GM23338 (cell line): ENCODE measurements around the gene FBXW7. TPM values are rescaled to one million over a fixed set of nuclear protein-coding genes. Genes with fewer than 3 reads are reported as not detected.

ENCODE experiments used
- ATAC-seq: fragments of 200-7000 bp; cut with Tn5 transposase; 3 replicates; pipeline ENCODE4 v1.9.1; 2020
- DNase-seq: peaks from one replicate; pipeline ENCODE4 v3.0.0-alpha.2; 2015; ENCODE audit warnings: low spot score
- H2AFZ ChIP-seq: fragments of 200-600 bp; sonication (generic); 2 replicates; pipeline ENCODE4 v1.8.0; 2016; ENCODE audit warnings: antibody characterized with exemption, mild to moderate bottlenecking, moderate library complexity
- H3F3A ChIP-seq: fragments of 200-600 bp; sonication (generic); replicated peaks from 2 replicates; pipeline ENCODE4 v1.8.0; 2017; ENCODE audit warnings: antibody characterized with exemption, mixed run types, low read depth
- H3K27ac ChIP-seq: fragments of 200-600 bp; sonication (generic); 2 replicates; pipeline ENCODE4 v1.6.1; 2016; ENCODE audit warnings: low read depth
- H3K27me3 ChIP-seq: fragments of 200-600 bp; sonication (generic); 2 replicates; pipeline ENCODE4 v1.8.0; 2016; ENCODE audit warnings: mild to moderate bottlenecking, mixed run types, moderate library complexity; ENCODE audit not compliant: insufficient read depth
- H3K36me3 ChIP-seq: fragments of 200-600 bp; sonication (generic); 2 replicates; pipeline ENCODE4 v1.8.0; 2016; ENCODE audit warnings: mild to moderate bottlenecking; ENCODE audit not compliant: insufficient read depth
- H3K4me1 ChIP-seq: fragments of 200-600 bp; sonication (generic); 2 replicates; pipeline ENCODE4 v1.8.0; 2016; ENCODE audit warnings: mild to moderate bottlenecking, moderate library complexity; ENCODE audit not compliant: insufficient read depth
- H3K4me2 ChIP-seq: fragments of 200-600 bp; sonication (generic); 2 replicates; pipeline ENCODE4 v1.7.1; 2017; ENCODE audit warnings: mixed run types
- H3K4me3 ChIP-seq: fragments of 200-600 bp; sonication (generic); 2 replicates; pipeline ENCODE4 v1.6.1; 2016; ENCODE audit warnings: mixed run types
- H3K79me2 ChIP-seq: fragments of 200-600 bp; sonication (generic); replicated peaks from 2 replicates; pipeline ENCODE4 v1.8.0; 2017; ENCODE audit warnings: mild to moderate bottlenecking; ENCODE audit not compliant: insufficient read depth
- H3K9me2 ChIP-seq: fragments of 200-600 bp; sonication (generic); 2 replicates; pipeline ENCODE4 v1.8.0; 2017; ENCODE audit not compliant: insufficient read depth
- H4K20me1 ChIP-seq: fragments of 200-600 bp; sonication (generic); replicated peaks from 2 replicates; pipeline ENCODE4 v1.8.0; 2017; ENCODE audit warnings: mild to moderate bottlenecking; ENCODE audit not compliant: insufficient read depth
- H3K27ac Mint-ChIP-seq: 2 replicates; pipeline ENCODE4 v1.8.0; 2020; ENCODE audit warnings: inconsistent platforms, mild to moderate bottlenecking, moderate library complexity, mixed read lengths
- H3K27me3 Mint-ChIP-seq: 3 replicates; pipeline ENCODE4 v1.8.0; 2022; ENCODE audit warnings: low read depth, mild to moderate bottlenecking, moderate library complexity, mixed read lengths, inconsistent platforms; ENCODE audit not compliant: insufficient read depth, poor library complexity
- H3K36me3 Mint-ChIP-seq: 3 replicates; pipeline ENCODE4 v1.8.0; 2021; ENCODE audit warnings: low read depth, mild to moderate bottlenecking, inconsistent platforms, moderate library complexity, mixed read lengths
- H3K4me1 Mint-ChIP-seq: 3 replicates; pipeline ENCODE4 v1.8.0; 2020; ENCODE audit warnings: mild to moderate bottlenecking, inconsistent platforms, mixed read lengths
- H3K4me3 Mint-ChIP-seq: 3 replicates; pipeline ENCODE4 v1.8.0; 2021; ENCODE audit warnings: moderate library complexity, mild to moderate bottlenecking, inconsistent platforms, mixed read lengths
- H3K9me3 Mint-ChIP-seq: 3 replicates; pipeline ENCODE4 v1.8.0; 2020; ENCODE audit warnings: moderate library complexity, mild to moderate bottlenecking, inconsistent platforms, mixed read lengths
- CREB1 ChIP-seq: fragments of 250-450 bp; sonication (Bioruptor Pico); IDR thresholded peaks from 2 replicates; pipeline ENCODE4 v1.5.0; 2020; ENCODE audit warnings: low read depth, mild to moderate bottlenecking, moderate library complexity
- EZH2 ChIP-seq: fragments of 200-600 bp; sonication (generic); IDR thresholded peaks from one replicate; pipeline ENCODE4 v1.8.0; 2017; ENCODE audit warnings: antibody characterized with exemption, mild to moderate bottlenecking, low read depth; ENCODE audit not compliant: unreplicated experiment
- EZH2phosphoT487 ChIP-seq: fragments of 200-600 bp; sonication (generic); IDR thresholded peaks from one replicate; pipeline ENCODE4 v1.8.1; 2018; ENCODE audit warnings: antibody characterized with exemption; ENCODE audit not compliant: unreplicated experiment
- JUNB ChIP-seq: IDR thresholded peaks from one replicate; pipeline ENCODE4 v1.6.1; 2016; ENCODE audit warnings: antibody characterized with exemption; ENCODE audit not compliant: unreplicated experiment
- POLR2AphosphoS5 ChIP-seq: IDR thresholded peaks from 2 replicates; pipeline ENCODE4 v1.6.1; 2016; ENCODE audit warnings: antibody characterized with exemption, low read depth
- STAT1 ChIP-seq: IDR thresholded peaks from one replicate; pipeline ENCODE4 v1.6.1; 2016; ENCODE audit warnings: antibody characterized with exemption; ENCODE audit not compliant: unreplicated experiment
- ZNF114 ChIP-seq: fragments of 250-450 bp; sonication (Bioruptor Pico); IDR thresholded peaks from 2 replicates; pipeline ENCODE4 v1.5.0; 2020; ENCODE audit warnings: mild to moderate bottlenecking, moderate library complexity
- ZNF331 ChIP-seq: fragments of 250-450 bp; sonication (Bioruptor Pico); IDR thresholded peaks from 2 replicates; pipeline ENCODE4 v1.5.0; 2020; ENCODE audit warnings: low read depth, mild to moderate bottlenecking, moderate library complexity
- polyA plus RNA-seq: library from polyadenylated mRNA; unstranded; fragments of >200 nt; fragmentation: Nextera tagmentation; extraction: Ambion mirVana; gene quantifications from 2 replicates; pipeline ENCODE4 v1.2.1, GENCODE V29; 2016
- total RNA-seq: library from RNA; depleted of rRNA; stranded (reverse); fragments of >200 nt; shearing (Covaris generic); gene quantifications from 2 replicates; pipeline ENCODE4 v1.2.3, GENCODE V29; 2014
- TF ChIP-seq, protein P1 (sequence below), 2 experiments: fragments of 200-600 bp in 1 of 2; sonication (generic) in 1 of 2; conservative IDR thresholded peaks; 2 replicates each; pipeline versions ENCODE4 v1.5.1 to v1.6.1; 2016 to 2017; ENCODE audit warnings: antibody characterized with exemption in 2 of 2, low read depth in 2 of 2, mild to moderate bottlenecking in 2 of 2, moderate library complexity in 1 of 2
- TF ChIP-seq, protein P2 (sequence below): fragments of 250-450 bp; sonication (Bioruptor Pico); IDR thresholded peaks from 2 replicates; pipeline ENCODE4 v1.5.0; 2020; ENCODE audit warnings: mild to moderate bottlenecking, moderate library complexity
- TF ChIP-seq, protein P3 (sequence below): IDR thresholded peaks from 2 replicates; pipeline ENCODE4 v1.6.1; 2016; ENCODE audit warnings: antibody characterized with exemption

FBXW7 gene
- total and polyA plus RNA-seq, 2 experiments from 2014 or later, result 25.8 to 34.7 TPM

DNA sequence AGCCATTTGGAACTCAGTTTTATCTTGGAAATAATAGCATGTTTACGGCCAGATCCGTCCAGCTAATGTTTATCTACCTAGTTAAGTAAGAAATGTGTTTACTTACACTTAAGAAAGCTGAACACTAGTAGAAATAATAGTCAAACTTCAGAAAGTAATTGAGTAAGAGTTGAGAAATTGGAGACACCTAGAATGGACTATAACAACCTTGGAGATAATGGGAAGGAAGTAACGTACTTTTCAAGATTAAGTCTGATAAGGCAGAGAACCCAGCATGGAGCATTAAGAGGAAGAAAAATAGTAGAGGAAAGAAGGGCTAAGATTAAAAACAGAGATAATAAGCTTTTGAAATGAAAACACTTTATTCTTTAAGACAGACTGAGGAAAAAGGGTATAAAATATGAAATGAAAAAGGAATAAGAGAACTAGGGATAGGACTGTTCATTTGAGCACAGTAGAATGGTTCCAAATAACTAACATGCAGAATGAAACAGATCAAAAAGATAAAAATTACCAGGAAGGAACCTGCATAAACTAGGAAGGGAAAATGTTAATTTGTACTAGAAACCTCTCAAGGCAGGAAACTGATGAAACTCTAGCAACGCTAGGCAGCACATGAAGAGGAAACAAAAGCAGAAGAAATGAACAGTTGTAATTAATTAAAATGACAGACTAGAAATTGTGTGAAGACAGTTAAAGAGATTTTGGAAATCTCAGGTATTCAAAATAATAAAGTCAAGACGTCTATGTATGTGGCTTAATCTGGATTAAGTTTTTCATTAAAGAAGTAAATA is 71.7 kb downstream of the FBXW7 start (continued):
- TF ChIP-seq, protein P1, sequence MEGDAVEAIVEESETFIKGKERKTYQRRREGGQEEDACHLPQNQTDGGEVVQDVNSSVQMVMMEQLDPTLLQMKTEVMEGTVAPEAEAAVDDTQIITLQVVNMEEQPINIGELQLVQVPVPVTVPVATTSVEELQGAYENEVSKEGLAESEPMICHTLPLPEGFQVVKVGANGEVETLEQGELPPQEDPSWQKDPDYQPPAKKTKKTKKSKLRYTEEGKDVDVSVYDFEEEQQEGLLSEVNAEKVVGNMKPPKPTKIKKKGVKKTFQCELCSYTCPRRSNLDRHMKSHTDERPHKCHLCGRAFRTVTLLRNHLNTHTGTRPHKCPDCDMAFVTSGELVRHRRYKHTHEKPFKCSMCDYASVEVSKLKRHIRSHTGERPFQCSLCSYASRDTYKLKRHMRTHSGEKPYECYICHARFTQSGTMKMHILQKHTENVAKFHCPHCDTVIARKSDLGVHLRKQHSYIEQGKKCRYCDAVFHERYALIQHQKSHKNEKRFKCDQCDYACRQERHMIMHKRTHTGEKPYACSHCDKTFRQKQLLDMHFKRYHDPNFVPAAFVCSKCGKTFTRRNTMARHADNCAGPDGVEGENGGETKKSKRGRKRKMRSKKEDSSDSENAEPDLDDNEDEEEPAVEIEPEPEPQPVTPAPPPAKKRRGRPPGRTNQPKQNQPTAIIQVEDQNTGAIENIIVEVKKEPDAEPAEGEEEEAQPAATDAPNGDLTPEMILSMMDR (conservative IDR thresholded peaks at IDR 0.05; ENCODE audit: low read depth in 2 of 2), result no peak
- TF ChIP-seq CREB1 (CRISPR knock-in tag), result no peak
- no peak for TF ChIP-seq JUNB
- TF ChIP-seq STAT1, result no peak
- no peak for TF ChIP-seq EZH2phosphoT487

DNA sequence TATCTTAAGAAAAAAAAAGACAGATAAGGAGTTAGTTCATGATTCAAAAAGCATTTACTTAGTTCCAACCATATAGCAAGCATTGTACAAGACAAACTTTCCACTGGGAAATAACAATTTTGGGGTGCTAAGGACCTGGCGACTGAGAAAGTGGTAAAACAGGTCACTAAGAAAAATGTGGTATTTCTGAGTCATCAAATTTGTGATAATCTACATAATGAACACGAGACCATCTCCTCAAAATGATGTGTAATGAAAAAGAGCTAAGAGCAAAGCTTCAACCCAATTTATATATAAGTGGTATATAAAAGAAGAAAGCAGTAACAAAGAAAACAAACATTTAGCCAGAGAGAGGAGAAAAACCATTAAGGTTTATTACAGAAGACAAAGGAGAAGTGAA is 72.3 kb downstream of the FBXW7 start:
- H3K27ac Mint-ChIP-seq, result 0 out of 2 replicates have a peak overlapping the region, but pooled peaks have one; percentile 1
- Histone ChIP-seq H3K36me3 (no peaks in the 10 kb centered on the region), H4K20me1 (no peaks in the 10 kb centered on the region; the same call in 1 of the 2 replicates), H3K4me3 (no peak overlapping the region), H3K27ac (no peak overlapping the region), H3K4me2 (no peak overlapping the region), H3F3A (no peaks in the 10 kb centered on the region), H3K9me2 (no peaks in the 10 kb centered on the region), H3K79me2 (peaks cover 86% of the 10 kb centered on the region), H3K27me3 (no peaks in the 10 kb centered on the region), H3K4me1 (0 out of 2 replicates have a peak, but pooled peaks cover 4% of the 10 kb centered on the region), H2AFZ (no peak overlapping the region)
- peaks cover 1% of the 10 kb centered on the region for H3K27me3 Mint-ChIP-seq
- H3K36me3 Mint-ChIP-seq, result no peaks in the 10 kb centered on the region
- no peaks in the 10 kb centered on the region for H3K9me3 Mint-ChIP-seq
- ATAC-seq, result no peak
- no peak overlapping the region for H3K4me3 Mint-ChIP-seq
- H3K4me1 Mint-ChIP-seq, result peaks cover 21% of the 10 kb centered on the region
- no peak for DNase-seq
- TF ChIP-seq ZNF114 (CRISPR knock-in tag), result no peak
- no peak for TF ChIP-seq ZNF331 (CRISPR knock-in tag)
- TF ChIP-seq, protein P2, sequence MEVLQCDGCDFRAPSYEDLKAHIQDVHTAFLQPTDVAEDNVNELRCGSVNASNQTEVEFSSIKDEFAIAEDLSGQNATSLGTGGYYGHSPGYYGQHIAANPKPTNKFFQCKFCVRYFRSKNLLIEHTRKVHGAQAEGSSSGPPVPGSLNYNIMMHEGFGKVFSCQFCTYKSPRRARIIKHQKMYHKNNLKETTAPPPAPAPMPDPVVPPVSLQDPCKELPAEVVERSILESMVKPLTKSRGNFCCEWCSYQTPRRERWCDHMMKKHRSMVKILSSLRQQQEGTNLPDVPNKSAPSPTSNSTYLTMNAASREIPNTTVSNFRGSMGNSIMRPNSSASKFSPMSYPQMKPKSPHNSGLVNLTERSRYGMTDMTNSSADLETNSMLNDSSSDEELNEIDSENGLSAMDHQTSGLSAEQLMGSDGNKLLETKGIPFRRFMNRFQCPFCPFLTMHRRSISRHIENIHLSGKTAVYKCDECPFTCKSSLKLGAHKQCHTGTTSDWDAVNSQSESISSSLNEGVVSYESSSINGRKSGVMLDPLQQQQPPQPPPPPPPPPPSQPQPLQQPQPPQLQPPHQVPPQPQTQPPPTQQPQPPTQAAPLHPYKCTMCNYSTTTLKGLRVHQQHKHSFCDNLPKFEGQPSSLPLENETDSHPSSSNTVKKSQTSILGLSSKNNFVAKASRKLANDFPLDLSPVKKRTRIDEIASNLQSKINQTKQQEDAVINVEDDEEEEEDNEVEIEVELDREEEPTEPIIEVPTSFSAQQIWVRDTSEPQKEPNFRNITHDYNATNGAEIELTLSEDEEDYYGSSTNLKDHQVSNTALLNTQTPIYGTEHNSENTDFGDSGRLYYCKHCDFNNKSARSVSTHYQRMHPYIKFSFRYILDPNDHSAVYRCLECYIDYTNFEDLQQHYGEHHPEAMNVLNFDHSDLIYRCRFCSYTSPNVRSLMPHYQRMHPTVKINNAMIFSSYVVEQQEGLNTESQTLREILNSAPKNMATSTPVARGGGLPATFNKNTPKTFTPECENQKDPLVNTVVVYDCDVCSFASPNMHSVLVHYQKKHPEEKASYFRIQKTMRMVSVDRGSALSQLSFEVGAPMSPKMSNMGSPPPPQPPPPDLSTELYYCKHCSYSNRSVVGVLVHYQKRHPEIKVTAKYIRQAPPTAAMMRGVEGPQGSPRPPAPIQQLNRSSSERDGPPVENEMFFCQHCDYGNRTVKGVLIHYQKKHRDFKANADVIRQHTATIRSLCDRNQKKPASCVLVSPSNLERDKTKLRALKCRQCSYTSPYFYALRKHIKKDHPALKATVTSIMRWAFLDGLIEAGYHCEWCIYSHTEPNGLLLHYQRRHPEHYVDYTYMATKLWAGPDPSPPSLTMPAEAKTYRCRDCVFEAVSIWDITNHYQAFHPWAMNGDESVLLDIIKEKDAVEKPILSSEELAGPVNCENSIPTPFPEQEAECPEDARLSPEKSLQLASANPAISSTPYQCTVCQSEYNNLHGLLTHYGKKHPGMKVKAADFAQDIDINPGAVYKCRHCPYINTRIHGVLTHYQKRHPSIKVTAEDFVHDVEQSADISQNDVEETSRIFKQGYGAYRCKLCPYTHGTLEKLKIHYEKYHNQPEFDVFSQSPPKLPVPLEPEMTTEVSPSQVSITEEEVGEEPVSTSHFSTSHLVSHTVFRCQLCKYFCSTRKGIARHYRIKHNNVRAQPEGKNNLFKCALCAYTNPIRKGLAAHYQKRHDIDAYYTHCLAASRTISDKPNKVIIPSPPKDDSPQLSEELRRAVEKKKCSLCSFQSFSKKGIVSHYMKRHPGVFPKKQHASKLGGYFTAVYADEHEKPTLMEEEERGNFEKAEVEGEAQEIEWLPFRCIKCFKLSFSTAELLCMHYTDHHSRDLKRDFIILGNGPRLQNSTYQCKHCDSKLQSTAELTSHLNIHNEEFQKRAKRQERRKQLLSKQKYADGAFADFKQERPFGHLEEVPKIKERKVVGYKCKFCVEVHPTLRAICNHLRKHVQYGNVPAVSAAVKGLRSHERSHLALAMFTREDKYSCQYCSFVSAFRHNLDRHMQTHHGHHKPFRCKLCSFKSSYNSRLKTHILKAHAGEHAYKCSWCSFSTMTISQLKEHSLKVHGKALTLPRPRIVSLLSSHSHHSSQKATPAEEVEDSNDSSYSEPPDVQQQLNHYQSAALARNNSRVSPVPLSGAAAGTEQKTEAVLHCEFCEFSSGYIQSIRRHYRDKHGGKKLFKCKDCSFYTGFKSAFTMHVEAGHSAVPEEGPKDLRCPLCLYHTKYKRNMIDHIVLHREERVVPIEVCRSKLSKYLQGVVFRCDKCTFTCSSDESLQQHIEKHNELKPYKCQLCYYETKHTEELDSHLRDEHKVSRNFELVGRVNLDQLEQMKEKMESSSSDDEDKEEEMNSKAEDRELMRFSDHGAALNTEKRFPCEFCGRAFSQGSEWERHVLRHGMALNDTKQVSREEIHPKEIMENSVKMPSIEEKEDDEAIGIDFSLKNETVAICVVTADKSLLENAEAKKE (CRISPR knock-in tag), result no peak
- TF ChIP-seq POLR2AphosphoS5, result no peak
- TF ChIP-seq, protein P3, sequence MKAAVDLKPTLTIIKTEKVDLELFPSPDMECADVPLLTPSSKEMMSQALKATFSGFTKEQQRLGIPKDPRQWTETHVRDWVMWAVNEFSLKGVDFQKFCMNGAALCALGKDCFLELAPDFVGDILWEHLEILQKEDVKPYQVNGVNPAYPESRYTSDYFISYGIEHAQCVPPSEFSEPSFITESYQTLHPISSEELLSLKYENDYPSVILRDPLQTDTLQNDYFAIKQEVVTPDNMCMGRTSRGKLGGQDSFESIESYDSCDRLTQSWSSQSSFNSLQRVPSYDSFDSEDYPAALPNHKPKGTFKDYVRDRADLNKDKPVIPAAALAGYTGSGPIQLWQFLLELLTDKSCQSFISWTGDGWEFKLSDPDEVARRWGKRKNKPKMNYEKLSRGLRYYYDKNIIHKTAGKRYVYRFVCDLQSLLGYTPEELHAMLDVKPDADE, result no peak
- TF ChIP-seq, protein P1 (conservative IDR thresholded peaks at IDR 0.05; ENCODE audit: low read depth in 2 of 2), result no peak
- TF ChIP-seq EZH2, result no peak
- TF ChIP-seq CREB1 (CRISPR knock-in tag), result no peak
- TF ChIP-seq STAT1, result no peak
